Tibial nerve (tissue), 4 donors: ENCODE data around the gene RTL10. TPM values are rescaled to one million over a fixed set of nuclear protein-coding genes. Genes with fewer than 3 reads are reported as not detected.
A peak's percentile ranks its signal among the peaks of the same experiment; 100 is the strongest.

Source experiments
- DNase-seq, 2 donors: peaks; one replicate each; pipeline ENCODE4 v3.0.0-alpha.2; 2019; ENCODE audit warnings: low spot score in 2 of 2
- H3K27ac ChIP-seq, 4 donors: fragments of 200-600 bp; sonication (generic) in 3 of 4; one replicate each; pipeline ENCODE4 v1.5.1; 2017 to 2019; ENCODE audit warnings: mild to moderate bottlenecking in 1 of 4
- H3K27me3 ChIP-seq, 2 donors: fragments of 200-600 bp; sonication (generic) in 1 of 2; one replicate each; pipeline versions ENCODE4 v1.5.1 to v1.6.0; 2017 to 2019
- H3K36me3 ChIP-seq, 3 donors: fragments of 200-600 bp; sonication (generic); one replicate each; pipeline ENCODE4 v1.5.1; 2018 to 2019
- H3K4me1 ChIP-seq, 4 donors: fragments of 200-600 bp; sonication (generic) in 3 of 4; one replicate each; pipeline ENCODE4 v1.5.1; 2017 to 2019
- H3K4me3 ChIP-seq, 4 donors: fragments of 200-600 bp; sonication (generic) in 3 of 4; one replicate each; pipeline ENCODE4 v1.5.1; 2017 to 2019; ENCODE audit warnings: mild to moderate bottlenecking in 1 of 4, moderate library complexity in 1 of 4
- H3K9me3 ChIP-seq, 4 donors: fragments of 200-600 bp; sonication (generic) in 3 of 4; one replicate each; pipeline ENCODE4 v1.5.1; 2017 to 2019
- EP300 ChIP-seq, 2 donors: sonication (generic); formaldehyde crosslinking; IDR thresholded peaks; one replicate each; pipeline ENCODE4 v1.6.1; 2017; ENCODE audit warnings: antibody characterized with exemption in 2 of 2, mild to moderate bottlenecking in 1 of 2
- POLR2A ChIP-seq, 2 donors: fragments of 450-650 bp; IDR thresholded peaks; one replicate each; pipeline ENCODE4 v1.6.1; 2017; ENCODE audit warnings: antibody characterized with exemption in 2 of 2, mild to moderate bottlenecking in 2 of 2, moderate library complexity in 2 of 2
- WGBS, 2 donors: methylation state at CpG; one replicate each; pipeline ENCODE4 v1.1.5; 2018; 5-methylcytosine and 5-hydroxymethylcytosine counted together
- total RNA-seq, 4 donors: library from RNA; depleted of rRNA; stranded (reverse); fragments of >200 nt; gene quantifications; one replicate each; pipeline ENCODE4 v1.1.0, GENCODE V29; 2016
- TF ChIP-seq, protein P1 (sequence below), 5 experiments: fragments of 200-600 bp in 3 of 5; fragments of 450-650 bp in 2 of 5; sonication (generic) in 3 of 5; IDR thresholded peaks; one replicate each; pipeline ENCODE4 v1.5.1; 2016 to 2019; ENCODE audit warnings: antibody characterized with exemption in 5 of 5, mild to moderate bottlenecking in 3 of 5, moderate library complexity in 2 of 5

The RTL10 gene
- total RNA-seq, 4 donors from 2014 or later = 10.2 to 13.3 (median 11.4) TPM

DNA sequence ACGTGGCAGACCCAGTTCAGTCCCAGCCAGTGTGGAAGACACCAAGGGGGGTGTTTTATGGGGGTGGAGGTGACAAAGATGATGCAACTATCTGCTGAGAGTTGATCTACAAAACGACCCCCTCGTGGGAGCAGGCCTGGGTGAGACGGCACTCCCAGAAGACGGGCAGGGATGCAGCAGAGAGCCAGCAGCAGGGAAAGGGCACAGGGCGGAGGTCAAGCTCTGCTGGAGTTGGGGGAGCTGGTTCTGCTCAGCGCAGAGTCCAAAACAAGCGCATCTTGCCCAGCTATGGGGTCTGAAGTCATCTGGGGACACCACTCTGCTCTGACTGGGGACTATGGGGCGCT is 3.9 kb downstream of the RTL10 start:
- no peak for DNase-seq
- 70 to 77% methylated on average over 9 of the region's 9 CpGs for WGBS, 2 donors
- Histone ChIP-seq H3K27me3 (no peaks in the 10 kb centered on the region), H3K4me1 (peaks cover 0 to 45% (median 17%) of the 10 kb centered on the region in 4 donors), H3K36me3 (peaks cover 0 to 53% (median 6%) of the 10 kb centered on the region in 3 donors), H3K27ac (peak overlapping the region in 1 of 4 donors; percentile 62), H3K4me3 (no peak overlapping the region), H3K9me3 (peaks cover 0 to 4% (median 0%) of the 10 kb centered on the region in 4 donors)
- TF ChIP-seq EP300 (IDR thresholded peaks at IDR 0.05) (no peak), POLR2A (IDR thresholded peaks at IDR 0.05) (no peak)

DNA sequence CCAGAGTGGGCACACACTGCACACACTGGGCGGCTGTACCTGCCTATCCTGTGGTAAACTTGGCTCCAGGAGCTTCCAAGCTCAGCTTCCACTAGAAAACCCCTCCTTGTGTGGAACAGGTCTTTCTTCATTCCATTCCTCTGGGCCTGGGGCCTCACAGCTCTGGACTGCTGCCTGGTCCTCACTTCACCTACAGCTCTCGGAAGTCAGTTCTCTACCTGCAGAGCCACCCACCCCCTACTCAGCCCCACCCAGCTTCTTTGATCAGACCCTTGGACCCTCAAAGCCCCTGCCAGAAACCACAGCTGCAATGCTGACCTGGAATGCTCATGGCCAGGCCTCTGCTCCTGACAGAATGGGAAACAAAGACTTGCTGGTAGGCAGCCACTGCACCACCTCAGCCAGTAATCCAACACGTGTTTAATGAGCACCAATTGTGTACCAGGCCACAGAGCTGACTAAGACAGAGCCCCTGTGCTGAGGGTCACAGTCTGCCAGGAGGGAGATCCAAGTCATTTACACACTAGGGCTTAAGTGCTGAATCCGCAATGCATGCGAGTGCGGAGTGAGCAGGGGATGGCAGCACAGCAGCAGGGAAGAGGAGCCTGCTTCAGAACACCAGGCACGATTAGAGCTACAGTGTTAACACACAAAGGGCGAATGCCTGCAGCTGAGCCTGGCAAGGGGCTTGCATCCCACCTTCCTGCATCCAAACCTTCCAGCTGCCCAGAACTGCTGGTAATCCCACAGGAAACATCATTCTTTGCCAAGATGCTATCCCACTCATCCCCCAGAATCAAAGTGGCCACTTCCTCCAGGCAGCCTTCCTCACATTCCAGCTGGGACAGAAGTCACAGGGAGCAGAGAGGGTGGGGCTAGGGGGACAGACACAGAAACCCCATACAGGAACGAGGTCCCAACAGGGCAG is 4.6 kb downstream of the RTL10 start:
- Histone ChIP-seq H3K36me3 (peaks cover 0 to 53% (median 6%) of the 10 kb centered on the region in 3 donors), H3K4me3 (no peak overlapping the region), H3K27ac (no peak overlapping the region), H3K27me3 (no peaks in the 10 kb centered on the region), H3K4me1 (peaks cover 0 to 45% (median 12%) of the 10 kb centered on the region in 4 donors), H3K9me3 (peaks cover 0 to 4% (median 0%) of the 10 kb centered on the region in 4 donors)
- WGBS, 2 donors = 88 to 89% methylated on average over 9 of the region's 9 CpGs
- TF ChIP-seq, protein P1, sequence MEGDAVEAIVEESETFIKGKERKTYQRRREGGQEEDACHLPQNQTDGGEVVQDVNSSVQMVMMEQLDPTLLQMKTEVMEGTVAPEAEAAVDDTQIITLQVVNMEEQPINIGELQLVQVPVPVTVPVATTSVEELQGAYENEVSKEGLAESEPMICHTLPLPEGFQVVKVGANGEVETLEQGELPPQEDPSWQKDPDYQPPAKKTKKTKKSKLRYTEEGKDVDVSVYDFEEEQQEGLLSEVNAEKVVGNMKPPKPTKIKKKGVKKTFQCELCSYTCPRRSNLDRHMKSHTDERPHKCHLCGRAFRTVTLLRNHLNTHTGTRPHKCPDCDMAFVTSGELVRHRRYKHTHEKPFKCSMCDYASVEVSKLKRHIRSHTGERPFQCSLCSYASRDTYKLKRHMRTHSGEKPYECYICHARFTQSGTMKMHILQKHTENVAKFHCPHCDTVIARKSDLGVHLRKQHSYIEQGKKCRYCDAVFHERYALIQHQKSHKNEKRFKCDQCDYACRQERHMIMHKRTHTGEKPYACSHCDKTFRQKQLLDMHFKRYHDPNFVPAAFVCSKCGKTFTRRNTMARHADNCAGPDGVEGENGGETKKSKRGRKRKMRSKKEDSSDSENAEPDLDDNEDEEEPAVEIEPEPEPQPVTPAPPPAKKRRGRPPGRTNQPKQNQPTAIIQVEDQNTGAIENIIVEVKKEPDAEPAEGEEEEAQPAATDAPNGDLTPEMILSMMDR (IDR thresholded peaks at IDR 0.05) = no peak
- no peak for TF ChIP-seq POLR2A (IDR thresholded peaks at IDR 0.05)
- TF ChIP-seq EP300 (IDR thresholded peaks at IDR 0.05) = no peak
- no peak for DNase-seq

DNA sequence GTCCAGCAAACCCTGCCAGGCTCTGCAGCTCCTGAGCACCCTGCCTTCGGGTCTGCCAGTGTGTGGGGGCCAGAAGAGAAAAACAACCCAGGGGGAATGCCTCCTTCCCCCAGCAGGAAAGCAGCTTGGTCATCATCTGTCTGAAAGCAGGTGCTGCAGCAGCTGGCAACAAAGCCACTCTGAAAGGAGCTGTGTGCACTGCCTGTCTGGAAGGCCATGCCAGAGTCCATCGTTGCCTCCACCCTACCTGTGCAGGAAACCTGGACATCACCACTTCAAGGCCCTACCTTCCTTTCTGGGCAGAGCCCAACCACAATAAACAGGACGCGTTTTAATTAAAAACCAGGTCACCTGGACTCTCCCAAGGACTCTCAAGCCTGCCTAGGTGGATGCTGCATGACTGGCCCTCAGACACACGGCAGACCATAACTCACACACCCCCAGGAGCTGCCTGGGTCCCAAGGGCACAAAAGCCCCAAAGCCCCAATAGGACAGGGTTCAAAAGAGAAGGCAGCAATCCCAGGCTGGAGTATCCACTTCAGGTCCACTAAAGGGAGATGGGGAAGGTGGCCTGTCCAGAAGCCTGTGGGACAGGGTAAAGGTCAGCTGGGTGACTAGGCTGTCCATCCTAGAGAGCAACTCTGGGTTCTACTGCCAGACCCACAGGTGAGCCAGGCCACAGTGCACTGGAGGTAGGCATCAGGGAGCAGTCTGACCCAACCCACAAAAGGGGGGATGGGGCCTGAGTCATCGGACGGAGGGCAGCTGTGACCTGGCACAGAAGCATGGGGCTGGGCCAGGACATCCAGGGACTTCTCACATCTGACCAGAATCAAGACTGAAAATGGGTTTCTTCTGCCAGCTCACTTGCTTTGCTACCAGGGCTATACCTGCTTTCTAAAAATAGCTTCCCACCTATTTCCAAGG is 6.1 kb downstream of the RTL10 start:
- Histone ChIP-seq H3K27me3 (no peaks in the 10 kb centered on the region), H3K4me3 (no peak overlapping the region), H3K4me1 (peaks cover 0 to 54% (median 21%) of the 10 kb centered on the region in 4 donors), H3K9me3 (peaks cover 0 to 4% (median 0%) of the 10 kb centered on the region in 4 donors), H3K27ac (no peak overlapping the region), H3K36me3 (peaks cover 0 to 53% (median 6%) of the 10 kb centered on the region in 3 donors)
- DNase-seq = no peak
- 79 to 84% methylated on average over 7 of the region's 7 CpGs for WGBS, 2 donors
- no peak for TF ChIP-seq POLR2A (IDR thresholded peaks at IDR 0.05)
- no peak for TF ChIP-seq EP300 (IDR thresholded peaks at IDR 0.05)
- TF ChIP-seq, protein P1 (IDR thresholded peaks at IDR 0.05) = no peak

DNA sequence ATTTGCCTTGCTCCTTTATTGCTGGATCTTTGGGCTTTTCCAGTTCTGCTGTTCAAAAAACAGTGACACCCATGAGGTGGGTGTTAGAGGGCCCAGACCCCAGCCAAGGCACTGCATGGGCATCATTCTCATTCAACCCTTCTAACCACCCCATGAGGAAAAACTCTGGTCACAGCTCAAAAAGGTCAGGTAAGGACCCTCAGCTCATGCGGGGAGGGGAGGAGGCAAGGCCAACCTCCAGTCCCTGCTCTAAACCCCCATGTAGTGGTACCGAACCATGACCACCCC is 7.4 kb downstream of the RTL10 start:
- Histone ChIP-seq H3K36me3 (peaks cover 0 to 49% (median 6%) of the 10 kb centered on the region in 3 donors), H3K27ac (no peak overlapping the region), H3K4me3 (no peak overlapping the region), H3K27me3 (no peaks in the 10 kb centered on the region), H3K4me1 (peaks cover 0 to 50% (median 14%) of the 10 kb centered on the region in 4 donors), H3K9me3 (peaks cover 0 to 4% (median 0%) of the 10 kb centered on the region in 4 donors)
- 89 to 100% methylated on average over 2 of the region's 2 CpGs for WGBS, 2 donors
- no peak for DNase-seq
- no peak for TF ChIP-seq POLR2A (IDR thresholded peaks at IDR 0.05)

- DNase-seq = no peak
- Histone ChIP-seq H3K4me1 (peaks cover 0 to 45% (median 14%) of the 10 kb centered on the region in 4 donors), H3K9me3 (peaks cover 0 to 4% (median 0%) of the 10 kb centered on the region in 4 donors), H3K4me3 (no peak overlapping the region), H3K27ac (no peak overlapping the region), H3K27me3 (no peaks in the 10 kb centered on the region), H3K36me3 (peaks cover 0 to 44% (median 6%) of the 10 kb centered on the region in 3 donors)
- TF ChIP-seq EP300 (IDR thresholded peaks at IDR 0.05) (no peak), POLR2A (IDR thresholded peaks at IDR 0.05) (no peak)
- WGBS, 2 donors = 93% methylated on average over 7 to 9 of the region's 9 CpGs
Observed at GRCh38 chr22:19846620-19847344, 7.9 kb downstream of the RTL10 start.
